ENCODE results near the gene MARCHF5.

GRCh38 chr10:92342796-92343195, 51.8 kb downstream of the MARCHF5 start:
- TF ChIP-seq CTCF (conservative IDR thresholded peaks at IDR 0.05 in 1 of 2, IDR thresholded peaks at IDR 0.05 in 1 of 2; ENCODE audit: low read depth in 1 of 2, low read length in 2 of 2), result no peak
- TF ChIP-seq EZH2 (IDR thresholded peaks at IDR 0.05; ENCODE audit: low read length, missing control alignments), result no peak
